Measurements from ENCODE around the gene DNAJB2. TPM values are rescaled to one million over a fixed set of nuclear protein-coding genes. Genes with fewer than 3 reads are reported as not detected.

The DNAJB2 gene
- 29.9 TPM for polyA plus RNA-seq (2013)

DNA sequence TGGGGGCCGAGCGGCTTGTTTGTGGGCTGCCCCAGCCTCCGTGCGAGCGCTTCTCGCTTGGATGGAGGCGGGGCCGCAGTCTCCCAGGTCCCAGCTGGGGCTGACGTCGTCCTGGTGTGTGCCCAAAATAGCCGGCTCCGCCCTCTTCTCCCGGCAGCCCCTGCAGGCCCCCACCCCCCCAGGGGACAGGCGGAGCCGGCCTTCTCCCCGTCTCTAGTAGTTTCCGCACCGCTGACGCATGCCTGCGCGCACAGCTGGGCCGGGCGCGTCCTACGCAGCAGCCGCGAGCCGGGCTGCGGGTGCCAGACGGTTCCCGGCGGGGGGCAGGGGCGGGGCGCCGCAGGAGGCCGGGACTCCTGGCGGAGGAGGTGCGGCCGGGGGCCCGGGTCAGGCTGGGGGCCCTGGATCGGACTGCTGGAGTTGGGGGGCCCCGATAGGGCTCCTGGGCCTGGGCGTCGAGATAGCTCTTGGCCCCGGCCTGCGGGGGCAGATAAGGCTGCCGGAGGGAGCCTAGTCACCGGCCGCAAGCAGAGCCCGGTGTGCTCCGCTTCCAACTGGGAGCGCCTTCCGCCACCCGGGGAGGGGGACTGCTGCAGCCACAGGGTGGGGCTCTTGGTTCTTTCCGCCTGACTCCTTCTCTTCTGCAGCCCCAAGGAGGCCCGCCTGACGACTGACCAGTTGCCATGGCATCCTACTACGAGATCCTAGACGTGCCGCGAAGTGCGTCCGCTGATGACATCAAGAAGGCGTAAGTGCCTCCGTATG, at the start of gene DNAJB2:
Gene DNAJB2 (plus strand): TSS at position 216 of the 765 bp plus-strand sequence. CDS start 468 bp downstream, at position 684.
- Histone ChIP-seq H3K27me3 (replicated peaks in 2 of 5; ENCODE audit: control insufficient read depth in 4 of 5, insufficient read depth in 5 of 5, low read length in 4 of 5) (no peaks in the 10 kb centered on the region), H3K36me3 (ENCODE audit: control insufficient read depth in 4 of 4, insufficient read depth in 4 of 4, low read length in 3 of 4) (peaks cover 2 to 22% (median 12%) of the 10 kb centered on the region in 4 experiments), H3K4me3 (ENCODE audit: control insufficient read depth in 1 of 7, extremely low read depth in 1 of 7, insufficient read depth in 4 of 7, low read depth in 2 of 7, low read length in 6 of 7) (peak within 1 kb of the TSS; percentile 22 to 77 (median 65)), H3K4me1 (ENCODE audit: control extremely low read depth in 1 of 4, control insufficient read depth in 4 of 4, insufficient read depth in 4 of 4, low read length in 3 of 4) (peaks cover 8 to 32% (median 28%) of the 10 kb centered on the region in 4 experiments), H3K27ac (ENCODE audit: insufficient read depth in 1 of 2, low read depth in 1 of 2, low read length in 2 of 2, poor library complexity in 1 of 2, severe bottlenecking in 2 of 2) (peak within 1 kb of the TSS; percentile 68 to 84), H3K9me3 (ENCODE audit: control extremely low read depth in 1 of 5, control insufficient read depth in 4 of 5, insufficient read depth in 2 of 5, low read depth in 1 of 5, low read length in 4 of 5) (no peaks in the 10 kb centered on the region)
- ChIA-PET CTCF (interaction anchor here (0.8 to 18.3 kb wide), 15 partner anchors 10 to 254 kb away, joined by 3 to 381 read pairs (median 4); partner anchors contain the start of genes ABCB6, GLB1L, STK16 and TUBA4A), POLR2A (interaction anchor here (0.8 to 1.7 kb wide), 4 partner anchors 14 to 109 kb away, joined by 3 to 12 read pairs (median 4); partner anchors contain the start of genes ANKZF1, ATG9A and DNPEP)
- DNase-seq, result peak; percentile 98 to 99 (median 99)
- under 1% methylated on average over 57 of the region's 65 CpGs for WGBS (ENCODE audit: insufficient coverage)

DNA sequence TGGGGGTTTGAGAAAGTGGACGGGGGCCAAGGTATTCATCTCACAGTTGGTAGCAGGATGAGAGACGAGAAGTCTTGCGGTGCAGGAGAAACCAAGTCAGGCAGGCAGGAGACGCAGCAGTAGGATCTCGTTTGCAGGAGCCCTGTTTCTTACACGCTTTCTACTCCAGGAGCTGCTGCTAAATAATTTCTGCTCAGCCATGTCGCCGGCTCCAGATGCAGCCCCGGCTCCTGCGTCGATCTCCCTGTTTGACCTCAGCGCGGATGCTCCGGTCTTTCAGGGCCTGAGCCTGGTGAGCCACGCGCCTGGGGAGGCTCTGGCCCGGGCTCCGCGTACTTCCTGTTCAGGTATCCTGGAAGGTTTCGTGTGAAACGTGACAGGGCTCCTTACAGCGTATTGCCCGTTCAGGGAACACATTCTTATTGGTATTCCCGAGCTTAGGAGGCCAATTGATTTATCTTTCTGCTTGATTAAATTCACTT, 49.1 kb upstream of the DNAJB2 start:
- H3K36me3 ChIP-seq (ENCODE audit: control insufficient read depth in 4 of 4, insufficient read depth in 4 of 4, low read length in 3 of 4), result peaks cover 19 to 52% (median 30%) of the 10 kb centered on the region in 4 experiments
- ChIA-PET CTCF (interaction anchor here (0.8 to 5.2 kb wide), 12 partner anchors 9 to 66 kb away, joined by 3 to 41 read pairs (median 4); partner anchors contain the start of genes DNAJB2, GLB1L, STK16 and TUBA4A), POLR2A (interaction anchor here (1.0 to 2.0 kb wide), 6 partner anchors 11 to 65 kb away, joined by 3 to 12 read pairs (median 4); partner anchors contain the start of genes ABCB6, DNAJB2, GLB1L and STK16)
- peak in 1 of 3 donors; percentile 39 for DNase-seq
- peak overlapping the region; percentile 60 to 98 (median 91) for H3K4me3 ChIP-seq (ENCODE audit: control insufficient read depth in 1 of 7, extremely low read depth in 1 of 7, insufficient read depth in 4 of 7, low read depth in 2 of 7, low read length in 6 of 7)
- H3K9me3 ChIP-seq (ENCODE audit: control extremely low read depth in 1 of 5, control insufficient read depth in 4 of 5, insufficient read depth in 2 of 5, low read depth in 1 of 5, low read length in 4 of 5), result no peaks in the 10 kb centered on the region
- H3K4me1 ChIP-seq (ENCODE audit: control extremely low read depth in 1 of 4, control insufficient read depth in 4 of 4, insufficient read depth in 4 of 4, low read length in 3 of 4), result peaks cover 9 to 38% (median 35%) of the 10 kb centered on the region in 4 experiments
- 0% methylated on average over 21 of the region's 24 CpGs for WGBS (ENCODE audit: insufficient coverage)
- H3K27ac ChIP-seq (ENCODE audit: insufficient read depth in 1 of 2, low read depth in 1 of 2, low read length in 2 of 2, poor library complexity in 1 of 2, severe bottlenecking in 2 of 2), result peak overlapping the region; percentile 85 to 90
- no peaks in the 10 kb centered on the region for H3K27me3 ChIP-seq (replicated peaks in 2 of 5; ENCODE audit: control insufficient read depth in 4 of 5, insufficient read depth in 5 of 5, low read length in 4 of 5)

DNA sequence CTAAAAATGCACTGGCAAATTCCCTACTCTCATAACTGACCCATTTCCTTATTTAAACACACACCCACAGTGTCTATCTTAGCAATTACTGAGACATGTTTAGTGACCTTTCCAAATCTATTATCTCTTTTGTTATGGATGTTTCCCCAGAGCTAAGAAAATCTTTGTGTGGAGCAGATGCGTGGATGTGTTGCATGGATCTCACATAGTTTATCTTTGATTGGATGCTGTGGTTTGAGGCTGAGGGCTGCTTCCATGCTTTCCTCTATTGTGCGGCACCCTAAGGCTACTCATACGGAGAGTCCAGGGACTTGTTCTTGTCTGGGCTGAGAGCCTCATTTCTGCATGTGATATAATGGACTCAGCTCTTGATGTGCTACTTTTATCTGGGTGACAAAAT, 44.8 kb upstream of the DNAJB2 start:
- no peaks in the 10 kb centered on the region for H3K9me3 ChIP-seq (ENCODE audit: control extremely low read depth in 1 of 5, control insufficient read depth in 4 of 5, insufficient read depth in 2 of 5, low read depth in 1 of 5, low read length in 4 of 5)
- no peak overlapping the region for H3K4me3 ChIP-seq (ENCODE audit: control insufficient read depth in 1 of 7, extremely low read depth in 1 of 7, insufficient read depth in 4 of 7, low read depth in 2 of 7, low read length in 6 of 7)
- H3K36me3 ChIP-seq (ENCODE audit: control insufficient read depth in 4 of 4, insufficient read depth in 4 of 4, low read length in 3 of 4), result peaks cover 32 to 75% (median 51%) of the 10 kb centered on the region in 4 experiments
- H3K4me1 ChIP-seq (ENCODE audit: control extremely low read depth in 1 of 4, control insufficient read depth in 4 of 4, insufficient read depth in 4 of 4, low read length in 3 of 4), result peaks cover 3 to 15% (median 12%) of the 10 kb centered on the region in 4 experiments
- no peak for DNase-seq
- H3K27ac ChIP-seq (ENCODE audit: insufficient read depth in 1 of 2, low read depth in 1 of 2, low read length in 2 of 2, poor library complexity in 1 of 2, severe bottlenecking in 2 of 2), result no peak overlapping the region
- no peaks in the 10 kb centered on the region for H3K27me3 ChIP-seq (replicated peaks in 2 of 5; ENCODE audit: control insufficient read depth in 4 of 5, insufficient read depth in 5 of 5, low read length in 4 of 5)
- ChIA-PET CTCF (interaction anchor here (0.9 to 1.8 kb wide), 3 partner anchors 10 to 26 kb away, joined by 3 to 8 read pairs (median 3); partner anchors contain the start of genes GLB1L and STK16), POLR2A (no interaction called here)
- WGBS (ENCODE audit: insufficient coverage), result 100% methylated on average over 1 of the region's 3 CpGs

DNA sequence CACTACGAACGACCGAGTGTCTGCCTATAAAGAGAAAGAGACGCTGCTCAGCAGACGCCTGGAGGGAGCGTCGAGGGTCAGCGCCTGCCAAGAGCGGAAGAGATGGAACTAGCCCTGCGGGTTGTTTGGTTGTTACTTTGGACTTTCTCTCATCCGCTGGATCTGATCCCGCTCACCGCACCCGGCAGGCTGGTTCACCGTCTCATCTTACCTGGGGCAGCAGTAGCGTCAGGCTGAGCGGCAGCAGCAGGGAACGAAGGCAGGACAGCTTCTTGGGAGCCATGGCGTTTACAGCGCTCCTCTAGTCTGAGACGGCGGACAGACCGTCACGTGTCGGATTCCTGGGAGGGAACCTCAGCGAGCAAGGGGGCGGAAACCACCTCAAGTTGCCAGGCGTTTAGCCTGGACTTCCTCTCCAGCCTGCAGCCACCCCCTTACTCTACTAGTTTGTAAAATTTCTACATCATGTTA, 35.8 kb upstream of the DNAJB2 start:
- peak overlapping the region in 4 of 7 experiments; percentile 11 to 62 (median 48) for H3K4me3 ChIP-seq (ENCODE audit: control insufficient read depth in 1 of 7, extremely low read depth in 1 of 7, insufficient read depth in 4 of 7, low read depth in 2 of 7, low read length in 6 of 7)
- peaks cover 32 to 46% (median 42%) of the 10 kb centered on the region in 4 experiments for H3K4me1 ChIP-seq (ENCODE audit: control extremely low read depth in 1 of 4, control insufficient read depth in 4 of 4, insufficient read depth in 4 of 4, low read length in 3 of 4)
- DNase-seq, result peak in 2 of 3 donors; percentile 59 to 66
- POLR2A ChIA-PET, result interaction anchor here (0.8 kb wide), 1 partner anchor 192 kb away, joined by 3 read pairs; no protein-coding TSS in a partner anchor
- H3K9me3 ChIP-seq (ENCODE audit: control extremely low read depth in 1 of 5, control insufficient read depth in 4 of 5, insufficient read depth in 2 of 5, low read depth in 1 of 5, low read length in 4 of 5), result no peaks in the 10 kb centered on the region
- H3K27me3 ChIP-seq (replicated peaks in 2 of 5; ENCODE audit: control insufficient read depth in 4 of 5, insufficient read depth in 5 of 5, low read length in 4 of 5), result no peaks in the 10 kb centered on the region
- CTCF ChIA-PET, result no interaction called here
- 60% methylated on average over 28 of the region's 28 CpGs for WGBS (ENCODE audit: insufficient coverage)
- peaks cover 2 to 21% (median 9%) of the 10 kb centered on the region in 4 experiments for H3K36me3 ChIP-seq (ENCODE audit: control insufficient read depth in 4 of 4, insufficient read depth in 4 of 4, low read length in 3 of 4)
- no peak overlapping the region for H3K27ac ChIP-seq (ENCODE audit: insufficient read depth in 1 of 2, low read depth in 1 of 2, low read length in 2 of 2, poor library complexity in 1 of 2, severe bottlenecking in 2 of 2)

DNA sequence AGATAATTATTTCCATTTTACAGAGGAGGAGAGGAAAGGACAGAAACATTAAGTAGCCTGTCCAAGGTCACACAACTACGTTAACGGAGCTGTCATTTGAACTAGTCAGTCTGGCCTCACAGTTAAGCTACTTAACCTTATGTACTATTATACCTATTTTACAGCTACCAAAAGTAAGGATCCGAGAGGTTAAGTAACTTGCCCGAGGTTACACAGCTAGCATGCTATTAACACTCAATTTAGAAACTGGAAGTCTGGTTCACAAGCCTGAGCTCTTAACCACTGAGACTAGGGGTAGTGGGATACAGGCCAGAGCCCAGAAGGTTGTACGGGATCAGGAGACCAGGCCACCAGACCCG, 34.4 kb upstream of the DNAJB2 start:
- Histone ChIP-seq H3K9me3 (ENCODE audit: control extremely low read depth in 1 of 5, control insufficient read depth in 4 of 5, insufficient read depth in 2 of 5, low read depth in 1 of 5, low read length in 4 of 5) (no peaks in the 10 kb centered on the region), H3K27ac (ENCODE audit: insufficient read depth in 1 of 2, low read depth in 1 of 2, low read length in 2 of 2, poor library complexity in 1 of 2, severe bottlenecking in 2 of 2) (peak overlapping the region; percentile 80 to 94), H3K27me3 (replicated peaks in 2 of 5; ENCODE audit: control insufficient read depth in 4 of 5, insufficient read depth in 5 of 5, low read length in 4 of 5) (no peaks in the 10 kb centered on the region), H3K36me3 (ENCODE audit: control insufficient read depth in 4 of 4, insufficient read depth in 4 of 4, low read length in 3 of 4) (peaks cover 0 to 9% (median 7%) of the 10 kb centered on the region in 4 experiments), H3K4me3 (ENCODE audit: control insufficient read depth in 1 of 7, extremely low read depth in 1 of 7, insufficient read depth in 4 of 7, low read depth in 2 of 7, low read length in 6 of 7) (peak overlapping the region; percentile 50 to 96 (median 91)), H3K4me1 (ENCODE audit: control extremely low read depth in 1 of 4, control insufficient read depth in 4 of 4, insufficient read depth in 4 of 4, low read length in 3 of 4) (peaks cover 43 to 61% (median 56%) of the 10 kb centered on the region in 4 experiments)
- ChIA-PET CTCF (interaction anchor here (0.8 to 2.6 kb wide), 15 partner anchors 9 to 85 kb away, joined by 3 to 24 read pairs (median 5); partner anchors contain the start of genes ANKZF1, ATG9A, CNPPD1 and DNAJB2), POLR2A (interaction anchor here (0.6 to 2.1 kb wide), 5 partner anchors 9 to 69 kb away, joined by 3 to 12 read pairs (median 4); partner anchors contain the start of genes ABCB6, ANKZF1, ATG9A and CNPPD1)
- WGBS (ENCODE audit: insufficient coverage), result 67% methylated on average over 3 of the region's 6 CpGs
- DNase-seq, result no peak

DNA sequence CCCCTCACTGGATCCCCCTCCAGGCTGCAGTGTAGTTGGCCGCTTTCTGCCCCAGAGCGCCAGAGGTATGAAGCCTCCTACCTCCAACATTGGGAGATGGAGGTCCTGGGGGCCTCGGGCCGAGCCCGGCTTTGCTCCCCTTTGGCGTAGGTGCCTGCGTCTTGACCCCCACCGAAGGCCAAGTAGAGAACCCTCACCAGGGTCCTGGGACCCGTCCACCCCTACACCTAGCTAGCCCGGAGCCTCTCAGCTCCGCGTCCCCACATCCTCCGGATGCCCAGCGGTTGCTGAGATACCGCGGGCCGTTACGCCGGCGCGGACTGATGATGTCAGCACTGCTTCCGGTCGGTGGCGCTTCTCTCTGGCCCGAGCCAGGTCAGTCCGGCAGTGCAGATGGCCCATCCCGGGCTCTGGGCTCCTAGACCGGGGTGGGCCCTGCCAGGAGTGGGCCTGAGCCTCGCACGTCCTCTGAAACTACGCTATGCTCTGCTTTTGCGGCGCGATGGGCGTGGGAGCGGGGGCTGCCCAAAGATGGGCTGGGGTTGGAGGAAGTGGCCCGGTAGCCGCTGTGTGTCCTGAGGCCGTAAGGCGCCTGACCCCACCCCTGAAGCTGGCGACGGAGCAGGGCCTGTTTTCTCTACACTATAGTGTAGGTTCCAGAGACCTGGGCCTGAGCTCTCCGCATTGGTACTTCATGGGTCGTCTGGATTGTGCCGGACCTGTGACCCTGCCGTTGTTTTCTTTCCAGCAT, 33.8 kb upstream of the DNAJB2 start, which contains the start of the genes GLB1L and STK16:
Gene GLB1L (minus strand): TSS at position 297 of the 751 bp plus-strand sequence. CDS start 1,871 bp downstream, outside the sequence.
Gene STK16 (plus strand): TSS at position 332 of the 751 bp plus-strand sequence. CDS start 521 bp downstream, outside the sequence.
- H3K36me3 ChIP-seq (ENCODE audit: control insufficient read depth in 4 of 4, insufficient read depth in 4 of 4, low read length in 3 of 4), result peaks cover 0 to 9% (median 7%) of the 10 kb centered on the region in 4 experiments
- peak within 1 kb of the TSS; percentile 50 to 96 (median 91) for H3K4me3 ChIP-seq (ENCODE audit: control insufficient read depth in 1 of 7, extremely low read depth in 1 of 7, insufficient read depth in 4 of 7, low read depth in 2 of 7, low read length in 6 of 7)
- H3K27ac ChIP-seq (ENCODE audit: insufficient read depth in 1 of 2, low read depth in 1 of 2, low read length in 2 of 2, poor library complexity in 1 of 2, severe bottlenecking in 2 of 2), result peak within 1 kb of the TSS; percentile 80 to 94
- DNase-seq, result peak; percentile 90 to 93 (median 93)
- H3K4me1 ChIP-seq (ENCODE audit: control extremely low read depth in 1 of 4, control insufficient read depth in 4 of 4, insufficient read depth in 4 of 4, low read length in 3 of 4), result peaks cover 48 to 66% (median 62%) of the 10 kb centered on the region in 4 experiments
- ChIA-PET CTCF (interaction anchor here (0.8 to 2.6 kb wide), 16 partner anchors 9 to 86 kb away, joined by 3 to 24 read pairs (median 5); partner anchors contain the start of genes ANKZF1, ATG9A, CNPPD1 and DNAJB2), POLR2A (interaction anchor here (0.6 to 2.1 kb wide), 6 partner anchors 8 to 69 kb away, joined by 3 to 12 read pairs (median 4); partner anchors contain the start of genes ABCB6, ANKZF1, ATG9A and CNPPD1)
- no peaks in the 10 kb centered on the region for H3K9me3 ChIP-seq (ENCODE audit: control extremely low read depth in 1 of 5, control insufficient read depth in 4 of 5, insufficient read depth in 2 of 5, low read depth in 1 of 5, low read length in 4 of 5)
- 1% methylated on average over 46 of the region's 46 CpGs for WGBS (ENCODE audit: insufficient coverage)
- H3K27me3 ChIP-seq (replicated peaks in 2 of 5; ENCODE audit: control insufficient read depth in 4 of 5, insufficient read depth in 5 of 5, low read length in 4 of 5), result no peaks in the 10 kb centered on the region
